Upper lobe of left lung (tissue), 6 donors: ENCODE results near the gene CIT. TPM values are rescaled to one million over a fixed set of nuclear protein-coding genes. Genes with fewer than 3 reads are reported as not detected.

Experiments used
- ATAC-seq, 2 donors: fragments of 200-7000 bp; cut with Tn5 transposase; one replicate each; pipeline ENCODE4 v1.9.1; 2022; ENCODE audit warnings: mild to moderate bottlenecking in 2 of 2, moderate library complexity in 2 of 2; ENCODE audit not compliant: low FRiP score in 2 of 2
- DNase-seq, 2 donors: peaks; one replicate each; pipeline ENCODE4 v3.0.0-alpha.2; 2019 to 2020
- H3K27ac ChIP-seq, 4 donors: fragments of 200-600 bp; sonication (generic); one replicate each; pipeline ENCODE4 v1.5.1; 2016 to 2019
- H3K27me3 ChIP-seq, 4 donors: fragments of 200-600 bp; sonication (generic); one replicate each; pipeline ENCODE4 v1.5.1; 2017 to 2019
- H3K36me3 ChIP-seq, 4 donors: fragments of 200-600 bp; sonication (generic); one replicate each; pipeline ENCODE4 v1.5.1; 2016 to 2019
- H3K4me1 ChIP-seq, 4 donors: fragments of 200-600 bp; sonication (generic); one replicate each; pipeline ENCODE4 v1.5.1; 2018 to 2019
- H3K4me3 ChIP-seq, 4 donors: fragments of 200-600 bp; sonication (generic); one replicate each; pipeline ENCODE4 v1.5.1; 2017 to 2019; ENCODE audit warnings: mild to moderate bottlenecking in 2 of 4, moderate library complexity in 1 of 4
- H3K9me3 ChIP-seq, 4 donors: fragments of 200-600 bp; sonication (generic); one replicate each; pipeline ENCODE4 v1.5.1; 2018 to 2019
- CTCF ChIP-seq, 6 experiments: fragments of 450-650 bp in 4 of 6; fragments of 200-600 bp in 2 of 6; sonication (generic) in 2 of 6; IDR thresholded peaks; one replicate each; pipeline ENCODE4 v1.5.1; 2016 to 2019; ENCODE audit warnings: antibody characterized with exemption in 6 of 6
- EP300 ChIP-seq, 4 donors: sonication (generic); formaldehyde crosslinking; IDR thresholded peaks; one replicate each; pipeline ENCODE4 v1.5.1; 2017; ENCODE audit warnings: antibody characterized with exemption in 4 of 4, control low read depth in 2 of 4
- POLR2A ChIP-seq, 4 donors: fragments of 450-650 bp; IDR thresholded peaks; one replicate each; pipeline ENCODE4 v1.5.1; 2016 to 2017; ENCODE audit warnings: antibody characterized with exemption in 4 of 4, mild to moderate bottlenecking in 2 of 4
- POLR2AphosphoS5 ChIP-seq, 2 donors: sonication (generic); formaldehyde crosslinking; IDR thresholded peaks; one replicate each; pipeline ENCODE4 v1.5.1; 2017; ENCODE audit warnings: antibody characterized with exemption in 2 of 2
- WGBS, 2 donors: methylation state at CpG; one replicate each; pipeline ENCODE4 v1.1.5; 2017 to 2018; 5-methylcytosine and 5-hydroxymethylcytosine counted together
- total RNA-seq, 6 donors: library from RNA; depleted of rRNA in 4 of 6; stranded (reverse); fragments of >200 nt in 4 of 6; gene quantifications; one replicate each; pipeline versions ENCODE4 v1.1.0 to v1.2.1, GENCODE V29; 2016 to 2021
- donor health status: DM: no; HTN: no; CAD: no; lungs with moderate emphysema.
- donor health status: DM: no; HTN: yes; CAD: no; lungs with severe emphysema.

Gene CIT
- total RNA-seq, 6 donors from 2014 or later = 7.8 to 185 (median 73.6) TPM

DNA sequence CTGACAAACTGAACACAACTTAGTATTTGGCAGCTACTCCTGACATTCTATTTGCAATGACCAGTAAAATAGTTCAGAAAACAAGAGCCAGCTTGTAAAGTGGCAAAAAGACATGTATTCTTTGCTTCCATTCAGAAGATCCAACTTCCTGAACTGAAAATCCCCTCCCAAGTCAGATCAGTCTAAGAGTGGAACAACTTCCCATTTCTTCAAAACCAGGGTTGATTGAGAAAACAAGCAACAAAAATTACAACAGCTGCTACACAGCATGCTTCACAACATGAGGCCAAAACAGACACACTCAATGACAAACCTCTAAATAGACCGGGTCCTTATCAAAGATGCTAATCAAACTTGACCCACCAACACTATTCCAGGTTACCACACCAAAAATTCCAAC is 40.3 kb downstream of the CIT start:
- DNase-seq = no peak
- TF ChIP-seq EP300 (IDR thresholded peaks at IDR 0.05) = no peak
- TF ChIP-seq POLR2A (IDR thresholded peaks at IDR 0.05) = no peak
- no peak for TF ChIP-seq POLR2AphosphoS5 (IDR thresholded peaks at IDR 0.05)
- no peak for TF ChIP-seq CTCF (IDR thresholded peaks at IDR 0.05)
- 80 to 92% methylated on average over 1 of the region's 1 CpG for WGBS, 2 donors

GRCh38 chr12:119835068-119835467 is 42.1 kb downstream of the CIT start:
- Histone ChIP-seq H3K9me3 (no peaks in the 10 kb centered on the region), H3K27ac (no peak overlapping the region), H3K4me3 (no peak overlapping the region), H3K27me3 (no peaks in the 10 kb centered on the region), H3K4me1 (no peaks in the 10 kb centered on the region), H3K36me3 (no peaks in the 10 kb centered on the region)
- DNase-seq (no peak), ATAC-seq (no peak)
- no peak for TF ChIP-seq POLR2A (IDR thresholded peaks at IDR 0.05)
- no peak for TF ChIP-seq CTCF (IDR thresholded peaks at IDR 0.05)
- TF ChIP-seq EP300 (IDR thresholded peaks at IDR 0.05) = no peak
- no peak for TF ChIP-seq POLR2AphosphoS5 (IDR thresholded peaks at IDR 0.05)
- WGBS, 2 donors = 86 to 95% methylated on average over 2 of the region's 2 CpGs

More for the DNA sequence above, 40.3 kb downstream of the CIT start:
- Histone ChIP-seq H3K4me3 (no peak overlapping the region), H3K36me3 (no peaks in the 10 kb centered on the region), H3K27me3 (no peaks in the 10 kb centered on the region), H3K27ac (no peak overlapping the region), H3K9me3 (no peaks in the 10 kb centered on the region), H3K4me1 (no peaks in the 10 kb centered on the region)
- ATAC-seq = no peak

- 76 to 96% methylated on average over 1 of the region's 1 CpG for WGBS, 2 donors
- H3K27me3 ChIP-seq = no peaks in the 10 kb centered on the region
- ATAC-seq (no peak), DNase-seq (no peak)
- no peak overlapping the region for H3K27ac ChIP-seq
- TF ChIP-seq CTCF (IDR thresholded peaks at IDR 0.05) = no peak
- TF ChIP-seq EP300 (IDR thresholded peaks at IDR 0.05) = no peak
- no peak for TF ChIP-seq POLR2AphosphoS5 (IDR thresholded peaks at IDR 0.05)
- H3K4me3 ChIP-seq = no peak overlapping the region
- H3K4me1 ChIP-seq = no peaks in the 10 kb centered on the region
- no peaks in the 10 kb centered on the region for H3K9me3 ChIP-seq
- H3K36me3 ChIP-seq = no peaks in the 10 kb centered on the region
These were observed 47.7 kb downstream of the CIT start for GRCh38 chr12:119829439-119829838.

- Histone ChIP-seq H3K27me3 (no peaks in the 10 kb centered on the region), H3K9me3 (no peaks in the 10 kb centered on the region), H3K4me1 (no peaks in the 10 kb centered on the region), H3K27ac (no peak overlapping the region), H3K36me3 (no peaks in the 10 kb centered on the region), H3K4me3 (no peak overlapping the region)
- TF ChIP-seq POLR2AphosphoS5 (IDR thresholded peaks at IDR 0.05) = no peak
- TF ChIP-seq CTCF (IDR thresholded peaks at IDR 0.05) = no peak
- no peak for TF ChIP-seq EP300 (IDR thresholded peaks at IDR 0.05)
- no peak for TF ChIP-seq POLR2A (IDR thresholded peaks at IDR 0.05)
- ATAC-seq (no peak), DNase-seq (no peak)
- WGBS, 2 donors = 90 to 94% methylated on average over 5 of the region's 5 CpGs
These were observed 48.8 kb downstream of the CIT start for GRCh38 chr12:119828300-119828699.

DNA sequence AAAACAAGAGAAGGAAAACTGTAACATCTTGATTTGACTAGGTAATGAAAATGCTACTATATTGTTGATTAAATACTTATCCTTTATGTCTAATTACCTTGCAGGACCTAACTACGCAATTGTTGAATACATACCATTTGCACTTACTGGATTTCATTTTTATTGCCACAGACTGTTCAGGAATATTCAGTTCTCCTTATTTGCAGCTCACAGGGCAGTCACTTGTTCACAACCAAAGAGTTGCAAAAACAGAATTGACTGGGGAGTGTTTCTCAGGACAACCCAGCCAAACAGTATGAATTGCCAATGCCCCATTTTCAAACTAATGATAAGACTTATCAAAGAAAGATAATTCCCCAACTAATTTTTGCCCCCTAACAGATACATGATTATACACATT is 49.4 kb downstream of the CIT start:
- H3K4me3 ChIP-seq = no peak overlapping the region
- DNase-seq (no peak), ATAC-seq (no peak)
- no peaks in the 10 kb centered on the region for H3K4me1 ChIP-seq
- TF ChIP-seq CTCF (IDR thresholded peaks at IDR 0.05) (no peak), EP300 (IDR thresholded peaks at IDR 0.05) (no peak), POLR2A (IDR thresholded peaks at IDR 0.05) (no peak), POLR2AphosphoS5 (IDR thresholded peaks at IDR 0.05) (no peak)
- H3K36me3 ChIP-seq = no peaks in the 10 kb centered on the region
- no peak overlapping the region for H3K27ac ChIP-seq
- no peaks in the 10 kb centered on the region for H3K27me3 ChIP-seq
- 87 to 100% methylated on average over 1 of the region's 1 CpG for WGBS, 2 donors
- no peaks in the 10 kb centered on the region for H3K9me3 ChIP-seq
